Upper lobe of left lung (tissue), 4 donors: Measurements from ENCODE around the gene EVI5L.

Source experiments
- POLR2A ChIP-seq, 4 donors: fragments of 450-650 bp; IDR thresholded peaks; one replicate each; pipeline ENCODE4 v1.5.1; 2016 to 2017; ENCODE audit warnings: antibody characterized with exemption in 4 of 4, mild to moderate bottlenecking in 2 of 4
- POLR2AphosphoS5 ChIP-seq, 2 donors: sonication (generic); formaldehyde crosslinking; IDR thresholded peaks; one replicate each; pipeline ENCODE4 v1.5.1; 2017; ENCODE audit warnings: antibody characterized with exemption in 2 of 2
- TF ChIP-seq, protein P1 (sequence below), 6 experiments: fragments of 450-650 bp in 4 of 6; fragments of 200-600 bp in 2 of 6; sonication (generic) in 2 of 6; IDR thresholded peaks; one replicate each; pipeline ENCODE4 v1.5.1; 2016 to 2019; ENCODE audit warnings: antibody characterized with exemption in 6 of 6

GRCh38 chr19:7872306-7873204, 42.5 kb downstream of the EVI5L start:
- TF ChIP-seq, protein P1, sequence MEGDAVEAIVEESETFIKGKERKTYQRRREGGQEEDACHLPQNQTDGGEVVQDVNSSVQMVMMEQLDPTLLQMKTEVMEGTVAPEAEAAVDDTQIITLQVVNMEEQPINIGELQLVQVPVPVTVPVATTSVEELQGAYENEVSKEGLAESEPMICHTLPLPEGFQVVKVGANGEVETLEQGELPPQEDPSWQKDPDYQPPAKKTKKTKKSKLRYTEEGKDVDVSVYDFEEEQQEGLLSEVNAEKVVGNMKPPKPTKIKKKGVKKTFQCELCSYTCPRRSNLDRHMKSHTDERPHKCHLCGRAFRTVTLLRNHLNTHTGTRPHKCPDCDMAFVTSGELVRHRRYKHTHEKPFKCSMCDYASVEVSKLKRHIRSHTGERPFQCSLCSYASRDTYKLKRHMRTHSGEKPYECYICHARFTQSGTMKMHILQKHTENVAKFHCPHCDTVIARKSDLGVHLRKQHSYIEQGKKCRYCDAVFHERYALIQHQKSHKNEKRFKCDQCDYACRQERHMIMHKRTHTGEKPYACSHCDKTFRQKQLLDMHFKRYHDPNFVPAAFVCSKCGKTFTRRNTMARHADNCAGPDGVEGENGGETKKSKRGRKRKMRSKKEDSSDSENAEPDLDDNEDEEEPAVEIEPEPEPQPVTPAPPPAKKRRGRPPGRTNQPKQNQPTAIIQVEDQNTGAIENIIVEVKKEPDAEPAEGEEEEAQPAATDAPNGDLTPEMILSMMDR (IDR thresholded peaks at IDR 0.05) = no peak
- TF ChIP-seq POLR2A (IDR thresholded peaks at IDR 0.05) (no peak), POLR2AphosphoS5 (IDR thresholded peaks at IDR 0.05) (no peak)
